GM21825 (cell line): ENCODE results near the gene FAM72B.
"Not testable (repeated sequence)": the region's sequence is repeated elsewhere in the genome, so short reads cannot be mapped to it uniquely, and the experiment has no call there.

Experiments
- ATAC-seq: cut with Tn5 transposase; IDR thresholded peaks from one replicate; pipeline ENCODE4 v1.9.1; 2021; ENCODE audit warnings: mild to moderate bottlenecking, moderate library complexity; ENCODE audit not compliant: unreplicated experiment

Gene FAM72B

DNA sequence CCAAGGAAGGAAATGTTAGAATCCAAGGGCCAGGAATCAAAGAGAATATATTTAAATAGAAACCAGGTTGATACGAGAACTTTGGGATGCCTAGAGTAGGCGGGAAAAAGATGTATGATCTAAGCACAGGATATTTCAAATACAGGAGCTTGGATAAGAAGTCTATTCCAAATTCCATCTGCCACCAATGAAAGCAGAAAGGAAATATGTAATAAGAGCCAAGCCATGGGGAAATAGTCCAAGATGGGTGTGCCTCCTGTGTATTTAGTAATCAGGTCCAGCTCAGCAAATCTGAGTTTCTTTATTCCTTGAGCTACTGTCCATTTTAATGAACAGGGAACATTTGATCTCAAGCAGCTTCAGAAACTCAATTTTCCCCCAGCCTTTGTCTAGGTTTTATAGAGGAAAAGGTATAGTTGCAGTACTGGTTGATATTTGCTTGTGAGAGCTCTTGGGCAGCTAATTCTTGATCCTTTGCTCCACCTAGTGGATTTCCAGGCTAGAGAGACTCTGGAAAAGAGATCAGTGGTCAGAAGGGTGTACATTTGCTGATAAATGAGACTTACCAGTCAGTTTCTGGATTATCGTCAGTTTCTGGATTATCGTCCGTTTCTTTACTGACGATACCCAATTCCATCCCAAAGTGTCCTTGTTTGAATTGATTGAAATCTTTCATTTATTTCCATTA, 28.3 kb downstream of the FAM72B start:
- ATAC-seq, result not testable (repeated sequence)

GRCh38 chr1:121154811-121155210, 29.3 kb downstream of the FAM72B start:
- ATAC-seq, result not testable (repeated sequence)

- not testable (repeated sequence) for ATAC-seq
These were observed 31.4 kb downstream of the FAM72B start for GRCh38 chr1:121152788-121153187.

DNA sequence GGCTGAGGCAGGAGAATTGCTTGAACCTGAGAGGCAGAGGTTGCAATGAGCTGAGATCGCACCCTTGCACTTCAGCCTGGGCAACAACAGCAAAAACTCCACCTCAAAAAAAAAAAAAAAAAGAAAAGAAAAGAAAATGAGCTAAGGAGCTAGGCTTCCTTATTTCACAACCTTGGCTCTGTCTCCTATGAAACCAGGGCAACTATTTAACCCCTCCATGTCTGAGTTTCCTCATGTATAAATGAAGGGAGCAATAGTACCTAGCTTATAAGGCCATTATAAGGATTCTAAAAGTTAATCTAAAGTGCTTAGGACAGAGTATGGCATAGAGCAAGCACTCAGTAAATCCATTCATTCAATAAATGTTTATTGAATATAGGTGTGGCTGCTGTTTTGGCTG, 32.8 kb downstream of the FAM72B start:
- ATAC-seq, result not testable (repeated sequence)

DNA sequence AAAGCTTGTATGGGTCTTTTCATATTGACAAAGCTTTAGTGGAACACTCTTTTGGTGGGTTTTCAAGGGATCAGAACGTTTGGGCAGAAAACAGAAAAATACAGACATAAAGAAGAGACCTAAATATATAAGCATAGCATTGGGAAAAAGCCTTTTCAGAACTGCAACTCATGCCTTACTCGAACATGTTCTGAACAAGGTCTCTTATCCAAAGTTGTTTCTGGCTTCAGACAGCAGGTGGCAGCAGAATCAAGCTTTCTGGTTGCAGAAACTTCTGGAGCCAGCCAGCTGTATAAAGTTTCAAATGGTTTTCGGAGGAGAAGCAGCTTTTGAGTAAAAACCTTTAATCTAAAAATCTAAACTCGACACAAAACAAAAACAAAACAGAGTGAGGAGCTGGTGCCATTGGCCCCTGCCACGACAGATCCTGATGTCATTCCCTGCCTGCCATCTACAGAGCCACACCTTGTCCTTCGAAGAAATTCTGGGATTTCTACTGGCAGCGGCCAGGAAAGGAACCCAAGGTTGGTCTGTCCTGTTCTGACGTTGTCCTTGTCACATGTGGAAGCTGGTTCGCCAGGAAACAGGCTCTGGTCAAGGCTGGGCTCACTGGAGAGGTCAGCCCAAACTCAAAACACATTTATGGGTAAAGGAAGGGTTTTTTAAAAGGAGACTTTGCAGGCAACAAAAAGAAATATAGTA, 35.5 kb downstream of the FAM72B start:
- not testable (repeated sequence) for ATAC-seq

- not testable (repeated sequence) for ATAC-seq
These were observed 43.7 kb downstream of the FAM72B start for GRCh38 chr1:121140393-121140792.

DNA sequence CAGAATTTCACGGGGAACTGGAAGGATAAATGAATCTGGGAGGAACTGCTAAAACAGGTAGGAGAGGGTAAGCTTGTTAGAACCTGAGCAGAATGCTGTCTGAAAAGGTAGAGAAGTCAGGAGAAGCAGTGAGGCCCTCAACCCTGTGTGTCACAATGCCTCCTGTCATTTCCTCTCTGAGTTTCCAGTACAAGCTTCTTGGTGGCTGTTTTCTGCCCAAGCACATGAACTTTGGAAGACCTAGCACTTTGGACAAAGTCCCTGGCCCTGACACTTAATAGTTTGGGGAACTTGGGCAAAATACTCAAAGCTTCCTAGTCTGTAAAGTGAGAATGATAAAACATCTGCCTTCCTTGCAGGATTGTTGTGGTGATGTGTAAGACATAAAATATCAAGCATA, 52.6 kb downstream of the FAM72B start:
- ATAC-seq, result not testable (repeated sequence)

GRCh38 chr1:121118480-121118824, 65.7 kb downstream of the FAM72B start:
- ATAC-seq, result not testable (repeated sequence)
